GM04504 (cell line): Measurements from ENCODE around the gene SEPTIN1.
"Not testable (repeated sequence)": the region's sequence is repeated elsewhere in the genome, so short reads cannot be mapped to it uniquely, and the experiment has no call there.

Experiments
- DNase-seq: peaks from one replicate; pipeline ENCODE4 v3.0.0-alpha.2; 2012; ENCODE audit warnings: low read depth

Gene SEPTIN1

GRCh38 chr16:30401768-30402425, 19.5 kb upstream of the SEPTIN1 start:
- DNase-seq: no peak

GRCh38 chr16:30399435-30400186, 17.2 kb upstream of the SEPTIN1 start:
- no peak for DNase-seq

DNA sequence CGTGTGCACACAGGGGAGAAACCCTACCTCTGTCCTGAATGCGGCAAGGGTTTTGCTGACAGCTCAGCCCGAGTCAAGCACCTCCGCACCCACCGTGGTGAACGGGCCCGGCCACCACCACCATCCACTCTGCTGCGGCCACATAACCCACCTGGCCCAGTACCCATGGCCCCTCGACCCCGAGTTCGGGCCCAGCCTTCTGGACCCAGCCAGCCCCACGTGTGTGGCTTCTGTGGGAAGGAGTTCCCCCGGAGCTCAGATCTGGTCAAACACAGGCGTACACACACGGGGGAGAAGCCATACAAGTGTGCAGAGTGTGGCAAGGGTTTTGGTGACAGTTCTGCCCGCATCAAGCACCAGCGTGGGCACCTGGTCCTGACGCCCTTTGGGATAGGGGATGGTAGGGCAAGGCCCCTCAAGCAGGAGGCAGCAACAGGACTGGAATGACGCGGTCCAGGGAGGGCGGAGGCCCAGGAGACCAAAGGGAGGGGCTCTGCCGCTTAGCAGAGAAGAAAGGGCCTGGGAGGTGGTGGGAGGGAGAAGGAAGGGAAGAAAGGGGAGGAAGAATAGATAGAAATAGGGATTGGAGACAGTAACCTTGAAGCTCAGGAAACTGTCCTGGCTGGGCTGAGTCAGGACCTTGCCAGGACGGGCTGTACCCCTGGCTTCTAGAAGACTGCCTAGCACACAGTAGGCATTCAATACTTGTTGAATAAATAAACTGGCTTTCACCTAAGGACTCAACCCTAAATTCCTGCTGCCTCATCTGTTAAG, 16.5 kb upstream of the SEPTIN1 start:
- DNase-seq: no peak

GRCh38 chr16:30397776-30398660, 15.7 kb upstream of the SEPTIN1 start:
- DNase-seq: no peak

DNA sequence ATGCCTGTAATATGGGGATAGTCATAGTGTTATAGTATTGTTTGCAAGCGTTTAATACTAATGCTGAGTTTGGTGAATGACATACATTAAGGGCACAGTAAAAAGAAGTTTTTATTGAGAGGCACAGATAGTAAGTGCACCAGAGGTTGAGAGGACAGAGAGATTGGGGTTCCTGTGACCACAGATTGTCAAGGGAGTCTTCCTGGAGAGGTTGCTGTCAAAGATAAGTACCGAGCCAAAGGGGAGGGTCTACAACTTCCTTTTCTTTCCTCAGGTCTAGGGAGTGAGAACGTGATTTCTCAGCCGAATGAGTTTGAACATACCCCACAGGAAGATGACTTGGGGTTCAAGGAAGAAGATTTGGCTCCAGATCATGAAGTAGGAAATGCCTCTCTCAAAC, 14.7 kb upstream of the SEPTIN1 start:
- no peak for DNase-seq

- not testable (repeated sequence) for DNase-seq
Observed at GRCh38 chr16:30396627-30397026, 14.3 kb upstream of the SEPTIN1 start.

DNA sequence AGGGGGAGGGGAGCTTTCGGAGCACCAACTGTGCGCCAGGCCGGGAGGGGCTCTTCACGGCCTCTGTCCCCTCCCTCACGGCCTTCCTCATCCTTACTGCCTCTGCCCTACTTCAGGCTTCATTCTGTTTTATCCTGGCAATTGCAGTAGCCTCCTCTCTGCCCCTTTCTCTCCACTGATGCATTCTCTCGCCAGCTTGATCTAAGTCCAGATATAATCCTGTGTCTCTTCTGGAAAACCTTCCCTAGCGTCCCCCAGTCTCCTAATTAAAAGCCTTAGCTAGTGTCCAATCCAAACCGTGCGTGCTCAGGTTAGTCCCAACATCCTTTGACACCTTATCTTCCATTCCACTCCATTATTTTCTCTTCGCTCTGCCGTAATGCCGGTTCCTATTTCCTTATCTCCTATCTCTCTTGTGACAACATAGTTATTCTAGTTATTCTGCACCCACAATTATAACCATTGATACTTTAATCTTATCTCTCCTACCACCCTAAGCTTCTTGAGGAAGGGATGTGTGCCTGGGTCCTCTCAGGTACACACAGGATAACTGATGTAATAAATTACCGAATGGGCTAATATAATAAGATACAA, 13.7 kb upstream of the SEPTIN1 start:
- no peak for DNase-seq

DNA sequence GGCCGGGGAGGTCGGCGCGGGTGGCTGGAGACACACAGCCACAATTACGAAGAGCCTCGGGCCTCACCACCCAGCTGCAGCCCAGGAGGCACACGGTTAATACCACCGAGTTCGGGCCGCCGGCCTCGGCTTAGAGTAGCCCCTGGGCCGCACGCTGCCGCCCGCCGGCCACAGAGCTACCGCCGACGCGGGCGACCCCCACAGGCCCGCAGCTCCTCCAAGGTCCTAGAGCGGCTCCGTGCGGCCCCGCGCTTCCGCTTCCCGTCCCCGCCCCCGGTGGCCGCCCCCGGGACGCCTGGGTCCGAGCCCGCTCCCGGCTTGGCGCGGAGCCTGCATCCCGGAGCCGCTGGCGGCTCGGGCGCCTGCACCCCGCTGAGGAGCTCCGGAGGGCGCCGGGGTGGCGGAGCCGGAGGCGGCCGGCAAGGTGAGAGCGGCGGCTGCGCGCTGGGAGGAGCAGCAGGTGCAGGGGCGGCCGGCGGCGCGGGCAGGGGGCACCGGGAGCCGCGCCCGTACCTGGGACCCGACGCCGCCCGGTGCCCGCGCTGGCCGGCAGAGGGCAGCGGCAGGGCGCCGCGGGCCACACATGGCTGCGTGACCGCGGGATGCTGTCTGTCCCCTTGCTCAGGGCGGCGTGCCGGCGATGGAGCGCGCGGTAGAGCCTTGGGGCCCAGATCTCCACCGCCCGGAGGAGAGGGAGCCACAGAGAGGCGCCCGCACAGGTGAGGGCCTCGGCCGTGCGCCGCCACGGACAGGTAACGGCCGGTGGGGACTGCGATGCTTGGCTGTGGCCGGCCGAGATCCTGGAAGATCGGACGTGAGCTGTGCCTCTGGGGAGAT, 13.0 kb upstream of the SEPTIN1 start, which contains the start of gene ZNF48:
ZNF48 (plus strand) TSS at position 266 of the 837 bp plus-strand sequence; CDS start at position 641, 375 bp downstream.
- peak; percentile 70 for DNase-seq

DNA sequence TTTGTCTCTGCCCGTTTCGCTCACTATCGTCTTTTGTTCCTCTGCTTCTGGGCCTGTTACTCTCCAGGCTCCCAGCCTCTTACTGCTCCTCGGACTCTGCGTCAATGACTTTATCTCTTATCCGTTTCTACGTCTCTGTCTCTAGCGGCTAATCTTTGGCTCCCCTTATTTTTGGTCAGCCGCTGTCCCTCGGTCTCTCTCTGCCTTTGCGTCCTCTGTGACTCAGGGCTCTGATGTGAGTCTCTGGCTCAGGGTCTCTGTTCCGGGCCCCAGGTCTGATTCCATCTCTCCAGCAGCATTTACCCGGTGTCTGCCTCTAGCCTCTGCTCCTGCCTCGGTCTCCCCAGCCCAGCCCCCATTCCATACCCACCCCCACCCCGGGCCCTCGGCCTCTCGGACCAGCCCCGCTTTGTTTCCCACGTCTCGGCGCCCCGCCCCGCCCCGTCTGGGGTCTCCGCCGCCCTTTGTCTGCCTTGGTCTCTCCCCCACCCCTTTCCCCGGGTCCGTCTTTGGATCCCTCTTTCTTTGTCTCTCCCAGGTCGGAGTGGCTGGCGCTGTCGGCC, 12.3 kb upstream of the SEPTIN1 start:
- DNase-seq: no peak

DNA sequence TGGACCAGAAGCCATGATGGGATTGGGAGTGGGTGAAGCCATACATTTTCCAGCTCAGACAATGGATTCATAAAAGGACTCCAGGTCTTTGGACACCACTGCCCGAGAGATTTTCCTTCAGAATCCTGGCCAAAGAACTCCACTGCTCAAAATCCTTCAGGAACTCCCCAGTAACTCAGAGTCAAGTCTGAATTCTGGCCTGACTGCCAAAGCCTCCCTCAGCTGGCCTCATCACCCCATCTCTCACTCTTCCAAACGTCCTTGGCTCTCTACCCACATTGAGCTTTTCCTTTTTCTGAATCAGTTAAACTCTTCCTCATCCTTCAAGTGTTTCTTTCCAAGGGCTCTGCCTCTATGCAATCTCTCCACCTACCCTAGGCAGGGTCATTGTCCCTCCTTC, 1.2 kb upstream of the SEPTIN1 start:
- no peak for DNase-seq

DNA sequence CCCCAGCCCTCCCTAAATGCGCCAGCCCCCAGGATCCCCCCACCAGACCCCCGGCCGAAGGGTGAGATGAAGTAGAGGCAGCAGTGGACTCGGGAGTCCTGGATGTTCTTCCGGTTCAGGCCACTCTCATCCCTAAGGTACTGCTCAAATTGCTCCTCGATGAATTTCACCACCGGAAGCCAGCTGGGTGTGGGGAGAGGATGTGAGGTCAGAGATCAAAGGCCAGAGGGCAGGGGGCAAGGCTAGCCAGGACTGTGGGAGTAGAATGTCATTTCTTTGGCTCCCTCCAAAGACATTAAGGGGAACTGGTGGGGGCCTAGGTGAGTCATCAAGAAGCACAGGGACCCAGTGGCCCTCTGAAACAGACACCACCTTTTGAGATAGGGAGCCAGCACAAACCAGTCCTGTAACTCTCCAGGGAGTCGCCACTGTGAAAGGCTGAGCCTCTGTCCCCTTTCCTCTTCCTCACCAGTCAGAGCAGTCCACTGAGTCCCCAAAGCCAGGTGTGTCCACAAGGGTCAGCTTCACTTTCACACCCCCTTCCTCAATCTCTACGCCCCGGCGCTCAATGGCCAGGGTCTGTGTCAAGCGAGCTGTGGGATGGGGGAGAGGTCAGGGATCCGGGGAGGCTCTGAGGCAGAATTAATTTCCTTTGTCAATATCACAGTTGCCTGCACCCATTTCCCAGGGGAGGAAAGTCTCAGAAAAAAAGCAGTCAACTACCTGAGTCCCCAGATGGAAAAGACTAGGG, 895 bp downstream of the SEPTIN1 start:
- no peak for DNase-seq

DNA sequence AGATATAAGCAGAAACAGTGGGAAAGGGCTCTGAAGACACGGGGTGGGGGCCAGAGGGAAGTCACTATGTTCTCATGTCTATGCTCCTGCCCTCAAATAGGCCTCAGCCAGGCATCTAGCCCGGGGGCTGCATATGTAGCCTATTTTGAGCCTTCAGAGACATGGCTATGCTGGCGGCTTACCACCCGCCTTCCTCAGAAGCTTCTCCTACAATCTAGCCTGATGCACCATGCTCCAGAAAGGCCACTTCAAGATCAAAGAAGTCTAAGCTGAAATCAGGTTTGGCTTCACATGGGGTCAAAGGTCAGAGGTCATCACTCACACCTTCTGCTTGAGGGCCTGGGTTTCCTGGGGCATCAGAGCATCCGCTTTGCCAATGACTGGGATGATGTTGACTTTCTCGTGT, 1.6 kb downstream of the SEPTIN1 start:
- no peak for DNase-seq

- DNase-seq: no peak
Observed at GRCh38 chr16:30380072-30380802, 2.1 kb downstream of the SEPTIN1 start.

DNA sequence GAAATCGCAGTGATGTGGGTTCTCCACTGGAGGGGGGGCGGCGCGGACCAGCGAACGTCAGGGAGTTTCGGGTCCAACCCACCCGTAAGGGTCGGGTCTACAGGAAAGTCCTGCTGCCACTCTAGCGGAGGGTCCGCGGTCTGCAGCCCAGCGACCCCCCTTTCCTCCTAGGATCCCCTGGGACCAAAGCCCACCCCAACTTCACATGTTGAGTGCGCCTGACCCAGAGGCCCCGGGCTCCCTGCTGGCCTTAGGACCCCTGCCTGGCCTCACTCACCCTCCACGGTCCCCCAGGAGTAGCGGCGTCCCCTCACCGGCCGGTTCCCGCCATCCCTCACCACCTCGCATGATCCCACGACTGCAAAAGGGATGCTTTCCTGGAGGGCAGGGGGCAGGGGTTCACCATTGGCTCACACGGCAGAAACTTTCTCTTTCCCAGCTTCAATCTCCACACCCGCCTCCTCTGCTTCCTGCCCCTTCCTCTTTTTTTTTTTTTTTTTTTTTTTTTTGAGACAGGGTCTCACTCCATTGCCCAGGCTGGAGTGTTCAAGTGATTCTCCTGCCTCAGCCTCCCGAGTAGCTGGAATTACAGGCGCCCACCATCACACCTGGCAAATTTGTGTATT, 3.1 kb downstream of the SEPTIN1 start:
- no peak for DNase-seq

DNA sequence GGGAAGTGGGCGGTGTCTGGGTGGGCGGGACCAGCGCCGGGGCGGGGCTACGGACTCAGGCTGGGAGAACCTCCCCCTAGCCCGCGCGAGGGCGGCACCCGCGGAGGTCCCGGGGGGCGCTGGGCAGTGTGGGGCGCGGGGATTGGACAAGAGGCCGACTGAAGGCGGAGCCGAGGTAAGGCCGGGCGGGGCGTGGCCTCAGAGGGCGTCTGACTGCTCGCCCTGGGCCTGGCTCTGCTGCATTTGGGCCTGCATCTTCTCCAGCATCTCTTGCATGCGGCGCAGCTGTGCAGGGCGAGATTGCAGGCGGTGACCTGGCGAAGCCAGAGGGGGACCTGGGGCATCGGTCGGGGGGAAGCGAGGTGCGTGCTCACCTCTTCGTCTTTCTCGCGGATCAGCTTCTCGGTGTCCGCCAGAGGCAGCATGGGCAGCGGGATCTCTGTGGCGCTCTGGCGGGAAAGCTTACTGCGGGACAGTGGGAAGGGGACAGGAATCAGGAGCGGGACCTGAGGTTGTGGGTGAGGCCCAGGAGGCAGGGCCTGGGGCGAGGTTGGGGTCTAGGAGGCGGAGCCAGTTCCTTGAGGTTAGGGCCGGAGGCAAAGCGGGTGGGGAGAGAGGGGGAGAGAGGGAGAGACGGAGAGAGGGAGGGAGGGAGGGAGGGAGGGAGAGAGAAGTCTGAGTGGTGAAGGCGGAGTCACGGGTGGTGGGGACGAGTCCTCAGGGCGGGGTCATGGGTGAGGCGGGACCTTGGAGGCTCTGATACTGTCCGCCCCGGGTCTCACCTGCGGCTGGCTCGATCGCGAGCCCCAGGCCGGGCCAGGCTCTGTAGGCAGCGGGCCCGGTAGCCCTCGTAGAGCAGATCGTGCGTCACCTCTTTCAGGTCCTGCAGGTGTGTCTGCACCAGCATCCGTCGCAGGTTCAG, 3.9 kb downstream of the SEPTIN1 start:
- DNase-seq: peak; percentile 95

GRCh38 chr16:30377812-30378235, 4.5 kb downstream of the SEPTIN1 start:
- DNase-seq: peak; percentile 63
